DND-41 (cell line): ENCODE measurements around the gene TBL1XR1.

Source experiments
- EZH2 ChIP-seq: IDR thresholded peaks from 3 replicates; pipeline ENCODE4 v1.6.1; 2012; ENCODE audit warnings: borderline replicate concordance, low read depth, mild to moderate bottlenecking, moderate library complexity, low read length, inconsistent platforms; ENCODE audit not compliant: severe bottlenecking
- TF ChIP-seq, protein P1 (sequence below): IDR thresholded peaks from 2 replicates; pipeline ENCODE4 v1.5.1; 2012; ENCODE audit warnings: borderline replicate concordance, low read length, moderate library complexity, mild to moderate bottlenecking; ENCODE audit not compliant: poor library complexity, severe bottlenecking; ENCODE audit errors: extremely low read depth

DNA sequence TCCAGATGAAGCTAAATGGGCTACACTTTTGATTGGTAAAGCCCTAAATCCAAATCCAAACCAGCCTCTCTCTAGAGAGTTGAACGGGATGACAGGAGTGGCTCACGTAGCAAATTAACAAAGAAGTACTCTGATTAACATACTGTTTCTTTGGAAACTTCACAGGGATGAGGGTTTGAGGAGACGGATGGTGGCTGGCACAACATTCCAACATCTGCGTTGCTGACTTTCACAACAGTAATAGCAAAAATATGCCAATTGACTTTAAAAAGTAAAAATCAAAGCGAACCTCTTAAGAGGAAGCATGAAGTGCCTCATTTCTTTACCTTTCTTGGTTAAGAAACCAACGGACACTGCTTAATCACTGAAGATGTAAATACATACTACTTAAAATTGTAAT lies 181.4 kb downstream of the TBL1XR1 start:
- TF ChIP-seq, protein P1, sequence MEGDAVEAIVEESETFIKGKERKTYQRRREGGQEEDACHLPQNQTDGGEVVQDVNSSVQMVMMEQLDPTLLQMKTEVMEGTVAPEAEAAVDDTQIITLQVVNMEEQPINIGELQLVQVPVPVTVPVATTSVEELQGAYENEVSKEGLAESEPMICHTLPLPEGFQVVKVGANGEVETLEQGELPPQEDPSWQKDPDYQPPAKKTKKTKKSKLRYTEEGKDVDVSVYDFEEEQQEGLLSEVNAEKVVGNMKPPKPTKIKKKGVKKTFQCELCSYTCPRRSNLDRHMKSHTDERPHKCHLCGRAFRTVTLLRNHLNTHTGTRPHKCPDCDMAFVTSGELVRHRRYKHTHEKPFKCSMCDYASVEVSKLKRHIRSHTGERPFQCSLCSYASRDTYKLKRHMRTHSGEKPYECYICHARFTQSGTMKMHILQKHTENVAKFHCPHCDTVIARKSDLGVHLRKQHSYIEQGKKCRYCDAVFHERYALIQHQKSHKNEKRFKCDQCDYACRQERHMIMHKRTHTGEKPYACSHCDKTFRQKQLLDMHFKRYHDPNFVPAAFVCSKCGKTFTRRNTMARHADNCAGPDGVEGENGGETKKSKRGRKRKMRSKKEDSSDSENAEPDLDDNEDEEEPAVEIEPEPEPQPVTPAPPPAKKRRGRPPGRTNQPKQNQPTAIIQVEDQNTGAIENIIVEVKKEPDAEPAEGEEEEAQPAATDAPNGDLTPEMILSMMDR: no peak
- TF ChIP-seq EZH2: no peak
